Endothelial cell of umbilical vein (primary cell): ENCODE results near the gene ZMYM4. TPM values are rescaled to one million over a fixed set of nuclear protein-coding genes. Genes with fewer than 3 reads are reported as not detected.

Source experiments
- BruUV-seq: library from RNA; stranded (reverse); fragments of 400-500 nt; replicated peaks from 2 replicates; lab custom pipeline; 2021; lab: Mats Ljungman, UMichigan
- CTCF ChIA-PET: fragments of 300-600, 350-600 bp; sonication (Branson Sonifier 250); formaldehyde crosslinking; loops from one replicate; lab custom pipeline; 2021; ENCODE audit warnings: antibody characterized with exemption, inconsistent platforms; lab: Charles Lee
- POLR2A ChIA-PET: fragments of 300-600, 350-600 bp; sonication (Branson Sonifier 250); formaldehyde crosslinking; loops from one replicate; lab custom pipeline; 2021; ENCODE audit warnings: antibody characterized with exemption, inconsistent platforms; lab: Charles Lee
- DNase-seq: peaks from one replicate; pipeline ENCODE4 v3.0.0-alpha.2; 2011; ENCODE audit warnings: low read depth, low spot score
- FAIRE-seq: peaks from 2 replicates; lab custom pipeline; 2011; peaks lifted over from hg19 to GRCh38; lab: Jason Lieb, UNC
- H2AFZ ChIP-seq: 2 replicates; pipeline ENCODE4 v1.6.0; 2012; ENCODE audit warnings: low read depth, low read length, control low read depth, inconsistent platforms
- H3K27ac ChIP-seq: 2 replicates; pipeline ENCODE4 v1.5.1; 2011; ENCODE audit warnings: low read depth, mild to moderate bottlenecking, control low read depth, low read length, moderate library complexity; ENCODE audit not compliant: insufficient read depth
- H3K27me3 ChIP-seq, 2 experiments: 2 replicates each; pipeline versions ENCODE4 v1.6.0 to v1.6.1; 2011; ENCODE audit warnings: low read length in 2 of 2, mixed read lengths in 1 of 2; ENCODE audit not compliant: control insufficient read depth in 2 of 2, insufficient read depth in 2 of 2
- H3K36me3 ChIP-seq, 2 experiments: 2 replicates in 1 of 2; 3 replicates in 1 of 2; pipeline ENCODE4 v1.5.1; 2011; ENCODE audit warnings: low read length in 2 of 2, mild to moderate bottlenecking in 1 of 2, moderate library complexity in 1 of 2; ENCODE audit not compliant: control insufficient read depth in 2 of 2, insufficient read depth in 2 of 2; ENCODE audit errors: extremely low read depth in 1 of 2
- H3K4me1 ChIP-seq: 3 replicates; pipeline ENCODE4 v1.5.1; 2011; ENCODE audit warnings: mild to moderate bottlenecking, low read length; ENCODE audit not compliant: control insufficient read depth, insufficient read depth; ENCODE audit errors: extremely low read depth
- H3K4me2 ChIP-seq: 2 replicates; pipeline ENCODE4 v1.6.1; 2011; ENCODE audit warnings: low read length, control low read depth, mixed read lengths; ENCODE audit not compliant: insufficient read depth
- H3K4me3 ChIP-seq, 3 experiments: fragments of 200-600 bp in 1 of 3; sonication (generic), shearing (Covaris generic) in 1 of 3; replicated peaks in 1 of 3; 2 replicates each; pipeline ENCODE4 v1.5.1; 2011 to 2016; ENCODE audit warnings: control low read depth in 3 of 3, low read length in 3 of 3, mild to moderate bottlenecking in 2 of 3, inconsistent platforms in 1 of 3, low read depth in 1 of 3, moderate library complexity in 1 of 3; ENCODE audit not compliant: insufficient read depth in 1 of 3
- H3K79me2 ChIP-seq: 2 replicates; pipeline ENCODE4 v1.6.0; 2012; ENCODE audit warnings: low read length, inconsistent platforms; ENCODE audit not compliant: control insufficient read depth, insufficient read depth
- H3K9ac ChIP-seq: replicated peaks from 2 replicates; pipeline ENCODE3; 2011; ENCODE audit warnings: low read length, control low read depth; ENCODE audit not compliant: insufficient read depth; ENCODE audit errors: extremely low read depth
- H3K9me1 ChIP-seq: replicated peaks from 3 replicates; pipeline ENCODE4 v1.6.0; 2011; ENCODE audit warnings: mild to moderate bottlenecking, low read length; ENCODE audit not compliant: control insufficient read depth, insufficient read depth; ENCODE audit errors: extremely low read depth
- H3K9me3 ChIP-seq: replicated peaks from 2 replicates; pipeline ENCODE4 v1.5.1; 2012; ENCODE audit warnings: low read length, inconsistent platforms; ENCODE audit not compliant: control insufficient read depth, insufficient read depth
- H4K20me1 ChIP-seq: replicated peaks from 2 replicates; pipeline ENCODE3; 2011; ENCODE audit warnings: mild to moderate bottlenecking, low read length; ENCODE audit not compliant: control insufficient read depth, insufficient read depth; ENCODE audit errors: extremely low read depth
- EZH2 ChIP-seq: IDR thresholded peaks from 2 replicates; pipeline ENCODE4 v1.6.1; 2012; ENCODE audit warnings: borderline replicate concordance, low read depth, mild to moderate bottlenecking, moderate library complexity, low read length, inconsistent platforms; ENCODE audit not compliant: severe bottlenecking
- FOS ChIP-seq: IDR thresholded peaks from 2 replicates; pipeline ENCODE4 v1.6.1; 2011; ENCODE audit warnings: mild to moderate bottlenecking, low read length, moderate library complexity, borderline replicate concordance; ENCODE audit not compliant: insufficient read depth
- GATA2 ChIP-seq: IDR thresholded peaks from 2 replicates; pipeline ENCODE4 v1.7.0; 2011; ENCODE audit warnings: low read depth, mild to moderate bottlenecking, moderate library complexity, mixed read lengths, low read length; ENCODE audit not compliant: insufficient read length, insufficient read depth
- JUN ChIP-seq: IDR thresholded peaks from 2 replicates; pipeline ENCODE4 v1.6.1; 2011; ENCODE audit warnings: borderline replicate concordance, low read depth; ENCODE audit not compliant: insufficient read length, insufficient read depth
- MYC ChIP-seq: IDR thresholded peaks from one replicate; pipeline ENCODE4 v1.6.1; 2011; ENCODE audit warnings: mild to moderate bottlenecking, low read depth, low read length
- POLR2A ChIP-seq: IDR thresholded peaks from 2 replicates; pipeline ENCODE4 v1.6.1; 2012; ENCODE audit warnings: low read depth, mild to moderate bottlenecking, control low read depth, low read length
- POLR2AphosphoS5 ChIP-seq: IDR thresholded peaks from 2 replicates; pipeline ENCODE4 v1.6.1; 2012; ENCODE audit warnings: low read depth, mild to moderate bottlenecking, control low read depth, low read length, moderate library complexity; ENCODE audit not compliant: insufficient read depth
- dilution Hi-C: fragments of 300-500 bp; cut with MboI; formaldehyde crosslinking; loops from one replicate; pipeline ENCODE4 v1.15.0; 2019; ENCODE audit warnings: low sequenced_read_pairs; ENCODE audit not compliant: extremely low pct_ligation_motif_present
- intact Hi-C: fragments of 100-400 bp; cut with micrococcal nuclease; formaldehyde crosslinking; loops from one replicate; pipeline ENCODE4 v1.10.0; 2022
- polyA plus RNA-seq, 4 experiments: library from polyadenylated mRNA; depleted of rRNA in 3 of 4; stranded (reverse) in 3 of 4; unstranded in 1 of 4; fragments of >200 nt; gene quantifications; 2 replicates each; pipeline versions ENCODE4 v1.2.1 to v1.2.3, GENCODE V29; 2011 to 2012; ENCODE audit warnings: missing spikeins in 1 of 4
- small RNA-seq: library from RNA; depleted of rRNA; stranded (forward); fragments of <200 nt; gene quantifications from one replicate; pipeline ENCODE3, GENCODE V24; 2012; ENCODE audit warnings: low replicate concordance, low read depth; ENCODE audit not compliant: insufficient read depth, insufficient read length
- total RNA-seq: library from RNA; stranded (reverse); gene quantifications from 2 replicates; pipeline ENCODE4 v1.2.3, GENCODE V29; 2021
- TF ChIP-seq, protein P1 (sequence below), 2 donors: IDR thresholded peaks; 1 replicate in 1 of 2; 2 replicates in 1 of 2; pipeline ENCODE4 v1.5.1; 2011; ENCODE audit warnings: low read length in 2 of 2, mild to moderate bottlenecking in 2 of 2, moderate library complexity in 2 of 2, control low read depth in 1 of 2, inconsistent platforms in 1 of 2, low read depth in 1 of 2; ENCODE audit not compliant: insufficient read depth in 1 of 2; ENCODE audit errors: extremely low read depth in 1 of 2
- TF ChIP-seq, protein P2 (sequence below): IDR thresholded peaks from 2 replicates; pipeline ENCODE4 v1.6.1; 2011; ENCODE audit not compliant: insufficient read depth, insufficient read length

ZMYM4 gene
- total and polyA plus RNA-seq, 2 donors (not counting 3 experiments of a cell fraction or from before 2014, with no cell fraction given) = 15.3 to 65.0 TPM

DNA sequence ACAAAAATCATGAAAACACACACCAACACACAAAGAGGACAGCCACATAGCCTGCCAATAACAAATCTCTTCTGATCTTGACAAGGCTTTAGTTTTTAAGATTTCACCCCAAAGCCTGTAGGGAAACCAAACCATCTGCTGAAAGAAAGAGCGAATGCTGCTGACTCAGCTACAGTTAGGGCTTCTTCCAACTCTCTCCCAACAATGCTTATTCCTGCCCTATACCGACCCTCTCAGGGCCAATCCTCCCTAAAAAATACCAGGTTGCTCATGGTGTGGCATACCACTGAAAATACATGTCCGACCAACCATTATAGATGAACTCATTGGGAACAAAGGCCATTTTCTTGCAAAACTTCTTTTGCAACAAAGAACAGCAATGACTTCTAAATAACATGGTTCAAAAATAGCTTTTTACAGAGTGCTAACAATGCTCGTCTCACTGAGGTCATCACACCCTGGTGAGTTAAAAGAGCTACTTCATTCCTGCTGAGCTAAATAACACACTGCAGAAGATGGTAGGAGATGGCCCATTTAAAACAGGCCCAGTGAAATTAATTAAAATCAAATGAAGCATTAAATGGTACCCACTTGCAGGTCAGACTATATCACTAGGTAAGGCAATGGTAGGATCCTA, 202.6 kb downstream of the ZMYM4 start:
- Histone ChIP-seq H3K9me3 (no peaks in the 10 kb centered on the region), H4K20me1 (no peaks in the 10 kb centered on the region), H3K36me3 (no peaks in the 10 kb centered on the region), H3K27me3 (no peaks in the 10 kb centered on the region), H2AFZ (no peak overlapping the region), H3K27ac (no peak overlapping the region), H3K4me2 (no peak overlapping the region), H3K4me3 (no peak overlapping the region), H3K9ac (no peak overlapping the region), H3K79me2 (no peaks in the 10 kb centered on the region), H3K4me1 (peaks cover 5% of the 10 kb centered on the region), H3K9me1 (no peaks in the 10 kb centered on the region)
- FAIRE-seq (no peak), DNase-seq (no peak)
- intact Hi-C loops (no loop called here), dilution Hi-C loops (no loop called here)
- ChIA-PET POLR2A (no interaction called here), CTCF (interaction anchor here (1.7 kb wide), 1 partner anchor 94 kb away, joined by 4 read pairs; no protein-coding TSS in a partner anchor)
- TF ChIP-seq GATA2 (no peak), EZH2 (no peak), POLR2A (no peak), JUN (no peak), POLR2AphosphoS5 (no peak), MYC (no peak), FOS (no peak)
- TF ChIP-seq, protein P1, sequence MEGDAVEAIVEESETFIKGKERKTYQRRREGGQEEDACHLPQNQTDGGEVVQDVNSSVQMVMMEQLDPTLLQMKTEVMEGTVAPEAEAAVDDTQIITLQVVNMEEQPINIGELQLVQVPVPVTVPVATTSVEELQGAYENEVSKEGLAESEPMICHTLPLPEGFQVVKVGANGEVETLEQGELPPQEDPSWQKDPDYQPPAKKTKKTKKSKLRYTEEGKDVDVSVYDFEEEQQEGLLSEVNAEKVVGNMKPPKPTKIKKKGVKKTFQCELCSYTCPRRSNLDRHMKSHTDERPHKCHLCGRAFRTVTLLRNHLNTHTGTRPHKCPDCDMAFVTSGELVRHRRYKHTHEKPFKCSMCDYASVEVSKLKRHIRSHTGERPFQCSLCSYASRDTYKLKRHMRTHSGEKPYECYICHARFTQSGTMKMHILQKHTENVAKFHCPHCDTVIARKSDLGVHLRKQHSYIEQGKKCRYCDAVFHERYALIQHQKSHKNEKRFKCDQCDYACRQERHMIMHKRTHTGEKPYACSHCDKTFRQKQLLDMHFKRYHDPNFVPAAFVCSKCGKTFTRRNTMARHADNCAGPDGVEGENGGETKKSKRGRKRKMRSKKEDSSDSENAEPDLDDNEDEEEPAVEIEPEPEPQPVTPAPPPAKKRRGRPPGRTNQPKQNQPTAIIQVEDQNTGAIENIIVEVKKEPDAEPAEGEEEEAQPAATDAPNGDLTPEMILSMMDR (IDR thresholded peaks at IDR 0.05; ENCODE audit: extremely low read depth in 1 of 2, insufficient read depth in 1 of 2, low read depth in 1 of 2, low read length in 2 of 2) = no peak
- TF ChIP-seq, protein P2, sequence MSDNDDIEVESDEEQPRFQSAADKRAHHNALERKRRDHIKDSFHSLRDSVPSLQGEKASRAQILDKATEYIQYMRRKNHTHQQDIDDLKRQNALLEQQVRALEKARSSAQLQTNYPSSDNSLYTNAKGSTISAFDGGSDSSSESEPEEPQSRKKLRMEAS = no peak
- BruUV-seq = no TSS peak

Small RNA genes within 50 kb of the gene (small RNA-seq; reads per million reads assigned to genes)
- not detected for gene RF00091

Other genes with a start within 250 kb of the ZMYM4 start
- gene ZMYM6, start 236.8 kb upstream of the ZMYM4 start, total RNA-seq = 15.6 and 17.2 TPM in 2 replicates
- gene ZMYM6, start 236.8 kb upstream of the ZMYM4 start, polyA plus RNA-seq = 5.2 and 6.4 TPM in 2 replicates
- gene ZMYM1, start 189.3 kb upstream of the ZMYM4 start, total RNA-seq = 20.7 and 21.4 TPM in 2 replicates
- 5.2 and 5.8 TPM in 2 replicates for gene ZMYM1, start 189.3 kb upstream of the ZMYM4 start, polyA plus RNA-seq
- 413 and 415 TPM in 2 replicates for gene SFPQ, start 75.6 kb upstream of the ZMYM4 start, total RNA-seq
- gene SFPQ, start 75.6 kb upstream of the ZMYM4 start, polyA plus RNA-seq = 100 and 104 TPM in 2 replicates